Measurements from ENCODE around the gene PLCB1.

DNA sequence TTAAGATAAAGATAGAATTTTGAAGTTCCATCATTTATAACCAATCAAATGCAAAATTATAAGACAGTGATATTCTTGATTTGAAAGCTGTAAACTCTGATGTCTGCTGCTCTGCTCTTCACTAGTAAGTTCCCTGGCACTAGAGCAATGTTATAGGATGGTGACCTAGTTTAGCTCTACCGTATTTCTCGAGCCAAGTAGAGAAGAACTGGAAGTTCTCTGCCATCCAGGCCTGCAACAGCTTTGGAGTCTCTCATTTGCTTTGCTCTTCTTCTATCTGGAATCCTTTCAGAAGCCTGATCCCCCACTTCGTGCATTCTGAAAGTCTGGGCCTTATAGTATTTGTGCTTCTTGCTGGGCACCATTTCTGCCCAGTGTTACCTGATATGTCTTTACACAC, 100.3 kb downstream of the PLCB1 start:
- TF ChIP-seq, protein P1, sequence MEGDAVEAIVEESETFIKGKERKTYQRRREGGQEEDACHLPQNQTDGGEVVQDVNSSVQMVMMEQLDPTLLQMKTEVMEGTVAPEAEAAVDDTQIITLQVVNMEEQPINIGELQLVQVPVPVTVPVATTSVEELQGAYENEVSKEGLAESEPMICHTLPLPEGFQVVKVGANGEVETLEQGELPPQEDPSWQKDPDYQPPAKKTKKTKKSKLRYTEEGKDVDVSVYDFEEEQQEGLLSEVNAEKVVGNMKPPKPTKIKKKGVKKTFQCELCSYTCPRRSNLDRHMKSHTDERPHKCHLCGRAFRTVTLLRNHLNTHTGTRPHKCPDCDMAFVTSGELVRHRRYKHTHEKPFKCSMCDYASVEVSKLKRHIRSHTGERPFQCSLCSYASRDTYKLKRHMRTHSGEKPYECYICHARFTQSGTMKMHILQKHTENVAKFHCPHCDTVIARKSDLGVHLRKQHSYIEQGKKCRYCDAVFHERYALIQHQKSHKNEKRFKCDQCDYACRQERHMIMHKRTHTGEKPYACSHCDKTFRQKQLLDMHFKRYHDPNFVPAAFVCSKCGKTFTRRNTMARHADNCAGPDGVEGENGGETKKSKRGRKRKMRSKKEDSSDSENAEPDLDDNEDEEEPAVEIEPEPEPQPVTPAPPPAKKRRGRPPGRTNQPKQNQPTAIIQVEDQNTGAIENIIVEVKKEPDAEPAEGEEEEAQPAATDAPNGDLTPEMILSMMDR (IDR thresholded peaks at IDR 0.05; ENCODE audit: borderline replicate concordance, extremely low read depth, low read length, poor library complexity, severe bottlenecking), result no peak
- no peak for TF ChIP-seq EZH2 (IDR thresholded peaks at IDR 0.05; ENCODE audit: borderline replicate concordance, low read depth, low read length, severe bottlenecking)
